DND-41 (cell line): ENCODE data around the gene TLCD3B.

Source experiments
- ATAC-seq: fragments of 200-7000 bp; cut with Tn5 transposase; 3 replicates; pipeline ENCODE4 v1.9.1; 2021; ENCODE audit warnings: low read depth; ENCODE audit not compliant: insufficient read depth
- DNase-seq: peaks from one replicate; pipeline ENCODE4 v3.0.0-alpha.2; 2020
- H2AFZ ChIP-seq: 2 replicates; pipeline ENCODE4 v1.6.0; 2012; ENCODE audit warnings: low read depth, low read length
- H3K27ac ChIP-seq: 2 replicates; pipeline ENCODE4 v1.5.1; 2012; ENCODE audit warnings: low read length, inconsistent platforms
- H3K27me3 ChIP-seq: fragments of 200-600 bp; sonication (generic); 2 replicates; pipeline ENCODE4 v1.6.0; 2012; ENCODE audit warnings: low read length, mild to moderate bottlenecking, inconsistent platforms; ENCODE audit not compliant: insufficient read depth, poor library complexity
- H3K36me3 ChIP-seq: 2 replicates; pipeline ENCODE4 v1.5.1; 2012; ENCODE audit warnings: low read length, inconsistent platforms; ENCODE audit not compliant: insufficient read depth
- H3K4me1 ChIP-seq: 2 replicates; pipeline ENCODE4 v1.5.1; 2012; ENCODE audit warnings: mild to moderate bottlenecking, low read length; ENCODE audit not compliant: insufficient read depth
- H3K4me2 ChIP-seq: 2 replicates; pipeline ENCODE4 v1.6.0; 2012; ENCODE audit warnings: mild to moderate bottlenecking, moderate library complexity, low read length, inconsistent platforms; ENCODE audit not compliant: insufficient read depth
- H3K4me3 ChIP-seq, 2 experiments: fragments of 200-600 bp in 1 of 2; shearing (Covaris generic) in 1 of 2; 2 replicates each; pipeline ENCODE4 v1.5.1; 2012 to 2016; ENCODE audit warnings: inconsistent platforms in 2 of 2, low read length in 2 of 2, mild to moderate bottlenecking in 2 of 2, low read depth in 1 of 2, moderate library complexity in 1 of 2
- H3K79me2 ChIP-seq: 2 replicates; pipeline ENCODE4 v1.6.0; 2012; ENCODE audit warnings: low read length, inconsistent platforms; ENCODE audit not compliant: insufficient read depth
- H3K9ac ChIP-seq: 2 replicates; pipeline ENCODE4 v1.6.0; 2012; ENCODE audit warnings: low read depth, mild to moderate bottlenecking, inconsistent platforms, low read length, moderate library complexity
- H3K9me3 ChIP-seq: 2 replicates; pipeline ENCODE4 v1.5.1; 2012; ENCODE audit warnings: low read length, moderate library complexity, mild to moderate bottlenecking, inconsistent platforms; ENCODE audit not compliant: insufficient read depth, severe bottlenecking
- H4K20me1 ChIP-seq: 2 replicates; pipeline ENCODE4 v1.6.0; 2012; ENCODE audit warnings: low read length; ENCODE audit not compliant: insufficient read depth
- EZH2 ChIP-seq: IDR thresholded peaks from 3 replicates; pipeline ENCODE4 v1.6.1; 2012; ENCODE audit warnings: borderline replicate concordance, low read depth, mild to moderate bottlenecking, moderate library complexity, low read length, inconsistent platforms; ENCODE audit not compliant: severe bottlenecking
- TF ChIP-seq, protein P1 (sequence below): IDR thresholded peaks from 2 replicates; pipeline ENCODE4 v1.5.1; 2012; ENCODE audit warnings: borderline replicate concordance, low read length, moderate library complexity, mild to moderate bottlenecking; ENCODE audit not compliant: poor library complexity, severe bottlenecking; ENCODE audit errors: extremely low read depth

TLCD3B gene

DNA sequence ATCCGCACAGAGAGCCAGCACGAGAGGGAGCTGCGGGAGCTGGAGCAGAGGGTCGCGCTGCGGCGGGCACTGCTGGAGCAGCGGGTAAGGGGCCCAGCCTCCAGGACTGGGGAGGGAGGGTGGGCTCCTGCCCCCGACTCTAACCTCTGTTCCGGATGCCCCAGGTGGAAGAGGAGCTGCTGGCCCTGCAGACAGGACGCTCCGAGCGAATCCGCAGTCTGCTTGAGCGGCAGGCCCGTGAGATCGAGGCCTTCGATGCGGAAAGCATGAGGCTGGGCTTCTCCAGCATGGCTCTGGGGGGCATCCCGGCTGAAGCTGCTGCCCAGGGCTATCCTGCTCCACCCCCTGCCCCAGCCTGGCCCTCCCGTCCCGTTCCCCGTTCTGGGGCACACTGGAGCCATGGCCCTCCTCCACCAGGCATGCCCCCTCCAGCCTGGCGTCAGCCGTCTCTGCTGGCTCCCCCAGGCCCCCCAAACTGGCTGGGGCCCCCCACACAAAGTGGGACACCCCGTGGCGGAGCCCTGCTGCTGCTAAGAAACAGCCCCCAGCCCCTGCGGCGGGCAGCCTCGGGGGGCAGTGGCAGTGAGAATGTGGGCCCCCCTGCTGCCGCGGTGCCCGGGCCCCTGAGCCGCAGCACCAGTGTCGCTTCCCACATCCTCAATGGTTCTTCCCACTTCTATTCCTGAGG, 40.0 kb downstream of the TLCD3B start:
- Histone ChIP-seq H3K36me3 (peaks cover 81% of the 10 kb centered on the region), H3K9me3 (no peaks in the 10 kb centered on the region), H3K27ac (no peak overlapping the region), H3K4me2 (no peak overlapping the region), H3K79me2 (peaks cover 24% of the 10 kb centered on the region), H4K20me1 (peaks cover 11% of the 10 kb centered on the region), H3K4me3 (no peak overlapping the region), H3K4me1 (peaks cover 22% of the 10 kb centered on the region), H2AFZ (no peak overlapping the region), H3K27me3 (no peaks in the 10 kb centered on the region), H3K9ac (no peak overlapping the region)
- TF ChIP-seq, protein P1, sequence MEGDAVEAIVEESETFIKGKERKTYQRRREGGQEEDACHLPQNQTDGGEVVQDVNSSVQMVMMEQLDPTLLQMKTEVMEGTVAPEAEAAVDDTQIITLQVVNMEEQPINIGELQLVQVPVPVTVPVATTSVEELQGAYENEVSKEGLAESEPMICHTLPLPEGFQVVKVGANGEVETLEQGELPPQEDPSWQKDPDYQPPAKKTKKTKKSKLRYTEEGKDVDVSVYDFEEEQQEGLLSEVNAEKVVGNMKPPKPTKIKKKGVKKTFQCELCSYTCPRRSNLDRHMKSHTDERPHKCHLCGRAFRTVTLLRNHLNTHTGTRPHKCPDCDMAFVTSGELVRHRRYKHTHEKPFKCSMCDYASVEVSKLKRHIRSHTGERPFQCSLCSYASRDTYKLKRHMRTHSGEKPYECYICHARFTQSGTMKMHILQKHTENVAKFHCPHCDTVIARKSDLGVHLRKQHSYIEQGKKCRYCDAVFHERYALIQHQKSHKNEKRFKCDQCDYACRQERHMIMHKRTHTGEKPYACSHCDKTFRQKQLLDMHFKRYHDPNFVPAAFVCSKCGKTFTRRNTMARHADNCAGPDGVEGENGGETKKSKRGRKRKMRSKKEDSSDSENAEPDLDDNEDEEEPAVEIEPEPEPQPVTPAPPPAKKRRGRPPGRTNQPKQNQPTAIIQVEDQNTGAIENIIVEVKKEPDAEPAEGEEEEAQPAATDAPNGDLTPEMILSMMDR, result no peak
- TF ChIP-seq EZH2, result no peak
- no peak for DNase-seq
- ATAC-seq, result no peak

DNA sequence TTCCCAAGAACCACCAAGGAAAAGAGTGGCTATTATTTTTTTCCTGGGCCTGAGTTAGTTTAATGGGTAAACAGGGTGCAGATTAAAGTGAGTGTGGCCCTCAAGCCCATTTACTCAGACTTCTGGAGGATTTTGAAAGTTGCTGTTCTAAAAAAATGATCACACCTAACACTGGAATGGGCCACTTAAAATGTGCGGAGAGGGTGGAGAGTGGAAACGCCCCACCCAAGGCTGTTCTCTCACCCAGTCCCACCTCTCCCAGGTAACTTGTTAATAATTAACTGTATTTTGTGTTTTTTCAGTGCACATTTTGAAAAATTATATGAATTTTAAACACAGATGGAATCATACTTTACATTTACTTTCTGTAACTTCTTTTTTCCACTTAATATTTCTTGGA, 41.0 kb downstream of the TLCD3B start:
- Histone ChIP-seq H4K20me1 (peaks cover 11% of the 10 kb centered on the region), H3K27me3 (no peaks in the 10 kb centered on the region), H3K9ac (no peak overlapping the region), H3K4me1 (peaks cover 19% of the 10 kb centered on the region), H3K9me3 (no peaks in the 10 kb centered on the region), H3K27ac (no peak overlapping the region), H3K36me3 (peaks cover 91% of the 10 kb centered on the region), H2AFZ (no peak overlapping the region), H3K4me3 (no peak overlapping the region), H3K4me2 (no peak overlapping the region), H3K79me2 (peaks cover 16% of the 10 kb centered on the region)
- DNase-seq (no peak), ATAC-seq (no peak)
- TF ChIP-seq, protein P1, result no peak

DNA sequence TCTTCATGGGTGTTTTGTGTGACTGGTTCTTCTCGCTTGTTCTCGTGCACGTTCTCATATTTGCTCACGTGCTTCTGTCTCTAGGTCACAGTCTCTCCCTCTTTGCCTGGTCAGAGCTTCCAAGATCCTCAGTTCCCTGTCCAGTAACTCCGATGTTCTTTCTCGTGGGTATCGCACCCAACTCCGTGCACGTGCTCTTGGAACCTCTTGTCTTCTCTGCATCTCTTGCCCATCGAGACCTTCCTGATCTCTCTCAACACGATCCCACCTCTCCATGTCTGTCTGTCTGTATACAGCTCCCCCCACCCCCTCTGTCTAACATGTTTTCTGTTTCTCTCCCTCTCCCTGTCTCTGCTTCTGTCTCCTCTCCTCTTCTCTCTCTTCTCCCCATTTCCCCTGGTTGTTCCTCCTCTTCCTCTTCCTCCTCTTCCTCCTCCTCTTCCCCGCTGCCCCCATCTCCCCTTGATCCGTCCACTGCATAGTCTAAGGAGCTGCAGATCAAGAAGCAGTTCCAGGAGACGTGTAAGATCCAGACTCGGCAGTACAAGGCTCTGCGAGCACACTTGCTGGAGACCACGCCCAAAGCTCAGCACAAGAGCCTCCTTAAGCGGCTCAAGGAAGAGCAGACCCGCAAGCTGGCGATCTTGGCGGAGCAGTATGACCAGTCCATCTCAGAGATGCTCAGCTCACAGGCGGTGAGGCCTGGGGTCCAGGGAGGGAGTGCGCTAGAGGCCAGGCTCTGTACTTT, 41.8 kb downstream of the TLCD3B start:
- Histone ChIP-seq H3K9me3 (no peaks in the 10 kb centered on the region), H3K27ac (no peak overlapping the region), H3K79me2 (peaks cover 8% of the 10 kb centered on the region), H3K27me3 (no peaks in the 10 kb centered on the region), H3K4me3 (no peak overlapping the region), H3K4me1 (peaks cover 12% of the 10 kb centered on the region), H2AFZ (no peak overlapping the region), H4K20me1 (peaks cover 14% of the 10 kb centered on the region), H3K36me3 (peaks cover 99% of the 10 kb centered on the region), H3K4me2 (no peak overlapping the region), H3K9ac (no peak overlapping the region)
- DNase-seq (no peak), ATAC-seq (no peak)
- no peak for TF ChIP-seq EZH2
- TF ChIP-seq, protein P1, result no peak
